ENCODE data around the gene IL34.

Gene IL34

GRCh38 chr16:70683146-70683944 is 37.0 kb downstream of the IL34 start:
- TF ChIP-seq ZFX (IDR thresholded peaks at IDR 0.05) = no peak
- no peak for TF ChIP-seq CTCF (conservative IDR thresholded peaks at IDR 0.05)
- no peak overlapping the region for H3K27ac ChIP-seq

DNA sequence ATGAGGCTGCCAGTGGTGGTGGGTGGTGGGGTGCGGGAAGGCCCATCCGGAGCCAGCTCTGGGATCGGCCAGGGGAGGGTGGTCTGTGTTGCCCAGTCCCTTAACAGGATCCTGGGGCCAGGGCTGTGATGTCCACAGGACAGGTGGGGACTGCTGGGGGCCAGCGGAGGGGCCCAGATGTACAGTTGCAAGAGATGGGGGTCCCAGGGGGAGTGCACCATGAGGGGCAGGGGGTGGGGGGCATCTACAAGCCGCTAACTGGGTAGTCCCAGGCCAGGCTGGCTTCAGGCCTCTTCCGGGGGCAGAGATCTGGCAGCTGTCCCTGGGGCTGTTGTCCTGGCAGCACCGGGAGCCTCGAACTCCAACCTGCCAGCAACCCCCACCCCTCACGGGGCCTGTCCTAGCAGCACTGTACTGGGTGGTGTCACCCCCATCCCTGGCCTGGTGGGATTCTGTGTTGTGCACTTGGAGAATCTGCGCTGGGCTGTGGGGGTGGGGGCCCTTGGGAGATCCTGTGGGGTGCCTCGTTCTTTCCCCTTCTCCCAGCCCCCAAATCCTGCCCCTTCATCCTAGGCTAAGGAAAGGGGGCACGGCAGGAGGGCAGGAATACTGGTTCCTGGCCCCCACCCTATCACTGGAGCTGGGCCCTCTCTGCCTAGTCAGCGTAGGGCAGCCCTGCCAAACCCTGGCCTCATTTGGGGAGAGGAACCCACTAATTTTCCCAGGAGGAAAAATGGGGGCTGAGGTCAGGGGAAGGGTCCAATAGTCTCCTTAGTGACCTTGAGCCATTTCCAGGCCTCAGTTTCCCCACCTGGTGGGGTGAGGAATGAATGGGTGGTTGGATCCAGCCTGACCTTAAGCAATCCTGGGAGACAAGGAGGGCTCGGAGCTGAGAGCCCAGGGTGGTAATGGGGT is 38.0 kb downstream of the IL34 start:
- H3K27ac ChIP-seq = peak overlapping the region; percentile 81
- TF ChIP-seq CTCF (conservative IDR thresholded peaks at IDR 0.05) (no peak), ZFX (IDR thresholded peaks at IDR 0.05) (no peak)

DNA sequence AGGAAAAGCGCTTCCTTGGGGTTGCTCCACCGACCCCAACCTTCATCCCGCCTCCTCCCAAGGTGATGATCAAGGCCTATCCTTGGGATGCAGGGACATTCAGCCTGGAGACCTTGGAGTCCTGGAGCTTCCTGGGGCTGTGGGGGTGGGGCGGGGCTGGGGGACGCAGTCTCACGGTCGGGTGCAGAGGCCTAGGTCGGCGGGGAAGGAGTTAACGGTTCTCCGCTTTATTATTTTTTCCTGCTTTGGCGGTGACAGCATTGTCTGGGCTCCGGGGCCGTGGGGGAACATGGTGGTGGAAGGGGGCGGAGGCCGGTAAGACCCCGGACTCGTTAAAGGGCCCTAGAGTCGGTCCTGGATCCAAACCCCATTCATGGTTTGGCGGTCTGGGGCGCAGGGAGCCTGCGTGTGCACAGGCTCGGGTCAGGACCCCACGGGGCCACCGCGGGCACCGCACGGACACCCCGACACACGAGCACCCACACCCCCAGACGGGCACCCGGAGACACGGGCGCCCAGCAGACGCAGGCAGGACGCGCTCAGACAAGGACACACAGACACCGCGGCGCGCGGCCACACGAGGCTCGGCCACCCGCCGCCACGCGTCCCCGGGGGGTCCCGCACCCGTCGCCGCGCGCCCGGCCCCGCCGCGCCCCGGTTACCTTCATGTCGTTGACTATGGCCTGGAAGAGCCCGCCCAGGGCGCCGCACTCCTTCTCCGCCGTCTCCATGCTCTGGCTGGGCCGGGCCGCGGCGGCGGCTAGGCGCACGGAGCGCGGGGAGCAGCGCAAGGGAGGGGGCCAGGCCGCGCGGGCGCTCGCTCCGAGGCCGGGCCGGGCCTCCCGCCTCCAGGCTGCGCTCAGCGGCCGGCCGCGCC is 38.9 kb downstream of the IL34 start:
- H3K27ac ChIP-seq = peak overlapping the region; percentile 81
- TF ChIP-seq ZFX (IDR thresholded peaks at IDR 0.05) (peak; percentile 61; the same call in 1 of the 2 replicates), CTCF (conservative IDR thresholded peaks at IDR 0.05) (no peak)

- 0 out of 2 replicates have a peak, but pooled peaks have one; percentile 15 for TF ChIP-seq ZFX (IDR thresholded peaks at IDR 0.05)
- TF ChIP-seq CTCF (conservative IDR thresholded peaks at IDR 0.05) = no peak
- peak within 1 kb of the TSS; percentile 81 for H3K27ac ChIP-seq
Observed at GRCh38 chr16:70685938-70686375, 39.6 kb downstream of the IL34 start, which contains the start of gene MTSS2. TSS of gene MTSS2 (minus strand) at chr16:70686053. CDS start at chr16:70685791, 262 bp downstream.

DNA sequence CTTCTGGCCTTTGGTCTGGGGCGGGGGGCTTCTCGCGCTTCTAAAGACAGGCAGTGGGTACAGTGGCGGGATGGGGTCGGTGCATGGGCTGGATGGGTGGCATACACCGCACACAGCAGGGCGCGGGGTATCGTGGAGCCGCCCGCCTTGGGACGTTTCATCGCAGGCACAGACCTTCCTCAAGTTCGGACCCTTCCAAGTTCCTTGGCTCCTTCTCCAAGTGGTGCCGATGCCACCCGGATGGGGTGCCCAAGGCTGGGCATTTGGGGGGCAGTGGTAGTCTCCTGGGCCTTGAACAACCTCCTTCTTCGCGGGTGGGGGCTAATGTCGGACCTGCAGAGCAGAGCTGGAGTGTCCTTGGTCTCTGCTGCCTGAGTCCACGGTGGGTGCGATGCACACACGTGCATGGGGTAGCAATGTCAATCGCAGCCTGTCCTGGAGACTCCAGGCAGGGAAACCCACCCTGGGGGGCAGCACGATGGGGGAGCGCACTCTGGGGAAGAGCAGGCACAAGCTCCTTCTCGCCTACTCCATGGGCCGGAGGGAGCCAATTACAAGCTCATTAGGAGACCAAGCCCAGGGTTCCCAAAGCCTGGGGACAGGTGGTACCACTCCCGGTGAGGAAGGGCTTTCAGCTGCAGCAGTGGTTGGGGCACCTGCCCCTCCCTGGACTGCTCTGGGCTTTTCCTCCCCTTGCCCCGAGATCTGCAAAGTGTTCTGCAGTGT is 40.2 kb downstream of the IL34 start:
- peak overlapping the region; percentile 81 for H3K27ac ChIP-seq
- TF ChIP-seq CTCF (conservative IDR thresholded peaks at IDR 0.05) = no peak
- no peak for TF ChIP-seq ZFX (IDR thresholded peaks at IDR 0.05)

DNA sequence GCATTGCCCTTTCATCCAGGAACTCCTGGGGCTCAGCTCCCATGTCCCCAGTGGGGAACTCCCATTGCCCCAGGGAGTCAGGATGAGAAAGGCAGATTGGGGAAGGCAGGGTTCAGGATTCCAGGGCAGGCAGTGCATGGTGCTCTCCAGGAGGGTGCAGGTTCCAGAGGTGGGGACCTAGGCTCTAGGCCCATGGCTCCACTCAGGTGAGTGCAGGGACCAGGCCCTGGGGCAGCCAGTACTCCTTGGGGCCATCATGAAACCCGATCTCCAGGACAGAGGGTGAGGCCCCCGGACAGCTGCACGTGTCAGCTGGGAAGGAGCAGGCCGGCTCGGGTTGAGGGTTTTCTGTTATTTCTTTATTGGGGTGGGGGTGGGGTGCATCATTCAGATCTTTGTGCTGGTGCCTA is 40.7 kb downstream of the IL34 start:
- no peak for TF ChIP-seq CTCF (conservative IDR thresholded peaks at IDR 0.05)
- TF ChIP-seq ZFX (IDR thresholded peaks at IDR 0.05) = no peak
- H3K27ac ChIP-seq = peak overlapping the region; percentile 81
